ENCODE data around the gene ZNF205. TPM values are rescaled to one million over a fixed set of nuclear protein-coding genes. Genes with fewer than 3 reads are reported as not detected.
"Not testable (repeated sequence)": the region's sequence is repeated elsewhere in the genome, so short reads cannot be mapped to it uniquely, and the experiment has no call there.

The ZNF205 gene
- polyA plus RNA-seq, 4 donors, result 14.5 to 20.3 (median 17.1) TPM

- no peak for DNase-seq (ENCODE audit: low read depth in 4 of 4, low spot score in 3 of 4)
Measured at GRCh38 chr16:3127745-3128144, 15.4 kb downstream of the ZNF205 start.

- peak in 1 of 4 donors; percentile 82 for DNase-seq (ENCODE audit: low read depth in 4 of 4, low spot score in 3 of 4)
Measured at GRCh38 chr16:3129137-3130131, 17.0 kb downstream of the ZNF205 start.

GRCh38 chr16:3131755-3132377, 19.5 kb downstream of the ZNF205 start:
- DNase-seq (ENCODE audit: low read depth in 4 of 4, low spot score in 3 of 4), result no peak

DNA sequence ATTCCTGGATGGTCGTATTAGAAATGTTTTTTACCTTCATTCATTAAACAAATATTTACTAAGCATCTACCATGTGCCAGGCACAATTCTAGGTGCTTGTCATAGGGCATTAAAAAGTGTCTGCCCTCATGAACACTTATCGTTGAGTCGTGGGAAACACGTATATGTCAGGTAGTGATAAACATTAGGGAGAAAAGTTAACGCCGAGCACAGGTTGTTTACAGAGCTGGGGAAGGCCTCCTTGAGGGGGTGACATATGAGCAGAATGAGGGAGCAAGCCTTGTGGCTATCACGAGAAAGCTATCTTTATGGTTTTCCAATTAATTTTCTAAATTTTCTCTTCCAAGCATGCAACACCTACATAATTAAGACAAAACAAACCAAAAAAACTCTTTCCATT, 21.5 kb downstream of the ZNF205 start:
- DNase-seq (ENCODE audit: low read depth in 4 of 4, low spot score in 3 of 4), result no peak

- peak; percentile 90 to 98 (median 97) for DNase-seq (ENCODE audit: low read depth in 4 of 4, low spot score in 3 of 4)
Measured at GRCh38 chr16:3134338-3135125, 22.1 kb downstream of the ZNF205 start, which contains the start of gene ZNF213. Gene ZNF213 (plus strand): TSS chr16:3135029. CDS start chr16:3137281, 2,252 bp downstream.

DNA sequence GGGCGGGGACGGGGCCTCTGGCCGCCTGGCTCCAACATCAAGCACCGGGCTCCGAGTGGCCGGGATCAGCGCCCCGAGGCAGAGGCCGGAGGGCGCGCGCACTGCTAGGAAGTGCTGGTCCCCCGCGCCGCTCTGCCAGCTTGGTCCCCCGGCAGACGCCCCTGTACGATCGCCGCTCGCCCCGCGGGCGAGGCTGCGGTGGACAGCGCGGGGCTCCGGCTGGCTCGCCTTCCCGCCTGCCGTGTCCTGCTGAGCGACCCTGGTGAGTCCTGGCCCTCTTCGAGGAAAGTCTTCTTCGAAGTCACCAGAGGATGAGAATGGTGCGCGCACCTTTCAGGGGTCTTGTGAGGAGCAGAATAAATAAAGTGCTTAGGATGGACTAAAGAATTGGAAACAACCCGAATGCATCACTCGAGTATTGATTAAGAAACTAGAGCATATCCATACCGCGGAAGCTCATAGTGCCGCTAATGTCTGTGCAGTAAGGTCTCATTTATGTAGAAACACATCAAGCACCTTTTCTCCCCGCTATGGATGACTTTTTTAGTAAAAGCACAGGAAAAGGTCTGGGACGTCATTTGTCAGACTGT, 22.8 kb downstream of the ZNF205 start:
- no peak for DNase-seq (ENCODE audit: low read depth in 4 of 4, low spot score in 3 of 4)

GRCh38 chr16:3137267-3137666, 24.9 kb downstream of the ZNF205 start:
- no peak for DNase-seq (ENCODE audit: low read depth in 4 of 4, low spot score in 3 of 4)

DNA sequence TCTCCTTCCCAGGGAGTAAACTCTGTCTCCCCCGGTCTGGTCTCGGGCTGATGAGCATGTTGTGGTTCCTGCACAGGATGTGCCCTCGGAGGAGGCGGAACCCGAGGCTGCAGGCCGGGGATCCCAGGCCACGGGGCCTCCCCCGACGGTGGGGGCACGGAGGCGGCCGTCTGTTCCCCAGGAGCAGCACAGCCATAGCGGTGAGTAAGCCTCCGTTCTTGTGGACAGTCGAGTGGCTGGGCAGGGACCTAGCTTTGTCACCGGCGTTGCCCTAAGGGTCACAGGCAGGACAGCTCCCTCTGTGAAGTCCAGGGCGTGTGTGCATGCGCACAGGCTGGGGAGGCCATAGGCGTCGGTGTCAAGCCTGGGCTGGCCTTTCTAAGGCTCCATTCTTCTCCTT, 26.0 kb downstream of the ZNF205 start:
- DNase-seq (ENCODE audit: low read depth in 4 of 4, low spot score in 3 of 4), result no peak

DNA sequence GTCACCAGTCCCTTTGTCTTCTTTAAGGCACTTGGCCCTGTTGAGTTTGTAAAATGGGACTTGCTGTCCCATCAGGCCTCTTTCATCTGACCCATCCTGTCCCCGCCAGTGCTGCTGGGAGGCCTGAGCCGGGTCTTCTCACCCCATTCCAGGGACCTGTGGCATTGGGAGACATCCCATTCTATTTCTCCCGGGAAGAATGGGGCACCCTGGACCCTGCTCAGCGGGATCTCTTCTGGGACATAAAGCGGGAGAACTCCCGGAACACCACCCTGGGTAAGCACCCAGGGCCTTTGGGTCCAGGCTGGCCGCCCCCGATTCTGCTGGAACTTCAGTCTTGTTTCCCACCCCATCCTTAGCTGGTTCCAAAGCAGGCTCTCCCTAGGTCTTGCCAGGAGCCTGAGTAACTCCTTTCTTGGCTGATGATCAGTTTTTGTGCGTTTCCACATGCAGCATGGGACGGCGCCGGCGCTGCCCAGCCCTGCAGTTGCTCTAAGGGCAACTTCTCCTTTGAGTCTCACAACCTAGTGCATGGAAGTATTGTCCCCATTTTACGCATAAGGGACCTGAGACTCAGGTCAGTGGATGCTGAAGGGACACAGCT, 26.5 kb downstream of the ZNF205 start:
- no peak for DNase-seq (ENCODE audit: low read depth in 4 of 4, low spot score in 3 of 4)

GRCh38 chr16:3139561-3139960, 27.2 kb downstream of the ZNF205 start:
- not testable (repeated sequence) for DNase-seq (ENCODE audit: low read depth in 4 of 4, low spot score in 3 of 4)

DNA sequence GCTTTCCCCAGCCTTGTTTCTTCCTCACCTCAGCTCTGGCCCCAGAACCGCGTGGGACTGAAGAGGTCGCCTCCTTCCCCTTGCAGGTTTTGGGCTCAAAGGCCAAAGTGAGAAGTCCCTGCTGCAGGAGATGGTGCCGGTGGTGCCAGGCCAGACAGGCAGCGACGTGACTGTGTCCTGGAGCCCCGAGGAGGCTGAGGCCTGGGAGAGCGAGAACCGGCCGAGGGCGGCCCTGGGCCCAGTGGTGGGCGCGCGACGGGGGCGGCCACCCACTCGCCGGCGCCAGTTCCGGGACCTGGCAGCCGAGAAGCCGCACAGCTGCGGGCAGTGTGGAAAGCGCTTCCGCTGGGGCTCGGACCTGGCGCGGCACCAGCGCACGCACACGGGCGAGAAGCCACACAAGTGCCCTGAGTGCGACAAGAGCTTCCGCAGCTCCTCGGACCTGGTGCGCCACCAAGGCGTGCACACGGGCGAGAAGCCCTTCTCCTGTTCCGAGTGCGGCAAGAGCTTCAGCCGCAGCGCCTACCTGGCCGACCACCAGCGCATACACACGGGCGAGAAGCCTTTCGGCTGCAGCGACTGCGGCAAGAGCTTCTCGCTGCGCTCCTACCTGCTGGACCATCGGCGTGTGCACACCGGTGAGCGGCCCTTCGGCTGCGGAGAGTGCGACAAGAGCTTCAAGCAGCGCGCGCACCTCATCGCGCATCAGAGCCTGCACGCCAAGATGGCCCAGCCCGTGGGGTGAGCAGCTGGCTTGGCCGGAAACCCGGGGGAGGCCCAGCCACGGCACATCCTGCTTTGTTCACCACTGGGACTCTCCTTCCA, 28.4 kb downstream of the ZNF205 start:
- DNase-seq (ENCODE audit: low read depth in 4 of 4, low spot score in 3 of 4), result no peak

DNA sequence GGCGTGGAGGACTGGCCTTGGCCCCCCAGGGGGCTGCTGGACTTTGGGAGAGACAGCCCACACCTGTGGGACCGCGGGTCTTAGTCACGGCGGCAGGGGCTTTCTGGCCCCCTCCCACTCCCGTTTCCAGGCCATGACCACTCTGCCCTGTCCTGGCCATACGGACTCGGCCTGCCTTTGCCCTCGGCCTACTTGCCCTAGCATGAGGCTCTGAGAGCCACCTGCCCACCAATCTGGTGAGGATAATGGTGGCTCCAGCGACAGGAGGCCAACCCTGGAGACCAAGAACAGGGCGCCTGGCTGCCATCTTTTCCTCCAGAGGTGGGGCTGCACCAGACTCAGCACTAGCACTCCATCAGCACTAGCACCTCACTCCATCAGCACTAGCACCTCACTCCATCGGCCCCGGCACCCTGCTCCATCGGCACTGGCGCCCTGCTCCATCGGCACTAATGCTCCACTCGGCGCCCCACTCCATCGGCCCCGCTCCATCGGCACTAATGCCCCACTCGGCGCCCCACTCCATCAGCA, 29.5 kb downstream of the ZNF205 start:
- DNase-seq (ENCODE audit: low read depth in 4 of 4, low spot score in 3 of 4), result no peak

- DNase-seq (ENCODE audit: low read depth in 4 of 4, low spot score in 3 of 4), result no peak
Measured at GRCh38 chr16:3142327-3142726, 29.9 kb downstream of the ZNF205 start.

DNA sequence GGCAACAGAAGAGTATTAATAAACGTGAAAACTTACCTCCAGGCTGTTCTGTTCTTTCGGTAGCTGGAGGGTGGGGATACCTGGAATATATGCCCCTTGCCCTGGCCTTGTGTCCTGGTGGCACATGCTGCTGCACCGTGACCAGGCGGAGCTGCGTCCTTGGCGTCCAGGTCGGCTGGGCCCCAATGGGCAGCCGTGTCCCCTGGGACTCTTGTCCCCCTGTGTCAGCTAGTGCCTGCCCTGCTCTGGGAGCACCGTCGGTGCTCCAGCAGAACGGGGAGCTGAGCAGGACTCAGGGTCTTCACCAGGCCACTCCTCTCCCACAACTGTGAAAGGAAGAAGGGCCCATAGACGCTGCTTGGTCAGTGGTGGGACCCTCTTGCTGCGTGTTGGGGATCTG, 30.4 kb downstream of the ZNF205 start:
- DNase-seq (ENCODE audit: low read depth in 4 of 4, low spot score in 3 of 4), result no peak

DNA sequence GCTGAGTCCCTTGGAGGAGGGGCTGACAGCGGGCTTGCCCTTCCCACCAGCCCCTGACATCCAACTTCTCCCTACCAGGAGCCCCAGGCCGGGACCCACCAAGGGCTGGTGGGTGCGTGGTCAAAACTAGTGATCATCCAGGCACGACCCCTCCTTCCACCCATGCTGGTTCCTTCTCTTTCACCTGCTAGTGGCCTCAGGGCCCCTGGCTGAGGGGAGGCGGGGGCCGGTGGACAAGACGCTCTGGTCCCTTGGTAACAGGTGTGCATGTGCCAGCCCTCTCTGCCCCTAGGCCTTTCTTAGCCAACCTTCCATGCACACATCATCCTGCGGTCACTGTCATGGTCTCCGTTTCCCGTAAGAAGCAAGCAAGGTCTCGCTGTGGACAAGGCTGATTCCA, 30.8 kb downstream of the ZNF205 start:
- no peak for DNase-seq (ENCODE audit: low read depth in 4 of 4, low spot score in 3 of 4)

- DNase-seq (ENCODE audit: low read depth in 4 of 4, low spot score in 3 of 4), result no peak
Measured at GRCh38 chr16:3143598-3144320, 31.4 kb downstream of the ZNF205 start.

- DNase-seq (ENCODE audit: low read depth in 4 of 4, low spot score in 3 of 4), result no peak
Measured at GRCh38 chr16:3144321-3144983, 32.1 kb downstream of the ZNF205 start.

DNA sequence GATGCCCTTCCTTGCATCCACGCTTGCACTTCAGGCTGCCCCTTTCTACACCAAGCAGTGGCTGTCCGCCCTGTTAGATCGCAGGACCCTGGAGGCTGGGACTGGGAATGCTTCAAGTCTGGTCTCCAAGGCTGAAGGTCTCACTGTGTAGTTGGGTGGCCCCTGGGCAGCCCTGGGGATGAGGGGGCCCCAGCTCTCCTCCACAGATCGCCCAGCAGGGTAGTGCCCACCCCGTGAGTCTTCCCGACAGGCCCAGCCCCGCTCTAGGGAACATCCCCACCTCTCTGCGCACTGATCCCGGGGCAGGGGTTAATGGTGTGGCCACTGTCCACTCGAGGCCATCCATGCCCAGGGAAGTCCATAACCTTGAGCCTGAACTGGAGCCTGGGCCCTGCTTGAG, 32.8 kb downstream of the ZNF205 start:
- DNase-seq (ENCODE audit: low read depth in 4 of 4, low spot score in 3 of 4), result no peak
